H9 (cell line): ENCODE results near the gene TRAPPC13. TPM values are rescaled to one million over a fixed set of nuclear protein-coding genes. Genes with fewer than 3 reads are reported as not detected.

ENCODE experiments used
- DNase-seq: peaks from one replicate; pipeline ENCODE4 v3.0.0-alpha.2; 2017
- H2AFZ ChIP-seq: one replicate; pipeline ENCODE4 v1.6.1; 2013; ENCODE audit warnings: mild to moderate bottlenecking, low read length, control low read depth, moderate library complexity
- H2AK5ac ChIP-seq: 2 replicates; pipeline ENCODE4 v1.6.1; 2013; ENCODE audit warnings: low read length, control low read depth, mixed read lengths; ENCODE audit not compliant: insufficient read length
- H2BK120ac ChIP-seq: one replicate; pipeline ENCODE4 v1.6.1; 2013; ENCODE audit warnings: low read depth, mild to moderate bottlenecking, low read length, control low read depth, inconsistent platforms; ENCODE audit not compliant: poor library complexity, severe bottlenecking
- H2BK12ac ChIP-seq: 2 replicates; pipeline ENCODE4 v1.6.1; 2013; ENCODE audit warnings: low read length, control low read depth, mixed read lengths, low read depth; ENCODE audit not compliant: insufficient read length
- H2BK15ac ChIP-seq: 2 replicates; pipeline ENCODE4 v1.6.1; 2013; ENCODE audit warnings: low read depth, low read length, control low read depth
- H2BK20ac ChIP-seq: one replicate; pipeline ENCODE4 v1.6.1; 2013; ENCODE audit warnings: low read depth, mild to moderate bottlenecking, low read length, control low read depth, inconsistent platforms; ENCODE audit not compliant: poor library complexity, severe bottlenecking
- H2BK5ac ChIP-seq: 2 replicates; pipeline ENCODE4 v1.6.1; 2013; ENCODE audit warnings: low read length, control low read depth, mixed read lengths; ENCODE audit not compliant: insufficient read length
- H3K14ac ChIP-seq: 2 replicates; pipeline ENCODE4 v1.6.1; 2013; ENCODE audit warnings: low read length, control low read depth; ENCODE audit not compliant: insufficient read depth
- H3K18ac ChIP-seq: 2 replicates; pipeline ENCODE4 v1.6.1; 2013; ENCODE audit warnings: low read depth, mild to moderate bottlenecking, mixed read lengths, low read length, control low read depth; ENCODE audit not compliant: insufficient read length
- H3K23ac ChIP-seq: 2 replicates; pipeline ENCODE4 v1.6.1; 2013; ENCODE audit warnings: low read length, control low read depth, mixed read lengths, low read depth; ENCODE audit not compliant: insufficient read length
- H3K23me2 ChIP-seq: 2 replicates; pipeline ENCODE4 v1.6.1; 2013; ENCODE audit warnings: low read depth, mild to moderate bottlenecking, mixed read lengths, low read length, control low read depth; ENCODE audit not compliant: insufficient read length, poor library complexity, severe bottlenecking
- H3K27ac ChIP-seq: 2 replicates; pipeline ENCODE4 v1.5.1; 2013; ENCODE audit warnings: low read length, control low read depth, mixed read lengths, low read depth; ENCODE audit not compliant: insufficient read length
- H3K27me3 ChIP-seq: 2 replicates; pipeline ENCODE4 v1.6.1; 2013; ENCODE audit warnings: low read length, control low read depth, inconsistent platforms; ENCODE audit not compliant: insufficient read depth
- H3K4ac ChIP-seq: 2 replicates; pipeline ENCODE4 v1.6.1; 2013; ENCODE audit warnings: low read depth, mild to moderate bottlenecking, control low read depth, inconsistent platforms, low read length, moderate library complexity
- H3K4me1 ChIP-seq: 2 replicates; pipeline ENCODE4 v1.6.1; 2013; ENCODE audit warnings: low read length, control low read depth, inconsistent platforms; ENCODE audit not compliant: insufficient read depth
- H3K4me2 ChIP-seq: 2 replicates; pipeline ENCODE4 v1.6.1; 2013; ENCODE audit warnings: low read length, control low read depth, mixed read lengths; ENCODE audit not compliant: insufficient read length, insufficient read depth
- H3K56ac ChIP-seq: 2 replicates; pipeline ENCODE4 v1.6.1; 2013; ENCODE audit warnings: low read depth, mild to moderate bottlenecking, mixed read lengths, low read length, control low read depth; ENCODE audit not compliant: insufficient read length
- H3K79me1 ChIP-seq: 2 replicates; pipeline ENCODE4 v1.6.1; 2013; ENCODE audit warnings: low read depth, mild to moderate bottlenecking, moderate library complexity, low read length, control low read depth, inconsistent platforms; ENCODE audit not compliant: insufficient read depth, poor library complexity, severe bottlenecking
- H3K79me2 ChIP-seq: 2 replicates; pipeline ENCODE4 v1.6.1; 2013; ENCODE audit warnings: low read length, control low read depth, inconsistent platforms; ENCODE audit not compliant: insufficient read depth
- H3K9ac ChIP-seq: 2 replicates; pipeline ENCODE4 v1.6.1; 2013; ENCODE audit warnings: low read length, control low read depth, mixed read lengths; ENCODE audit not compliant: insufficient read length; ENCODE audit errors: extremely low read depth
- H3K9me3 ChIP-seq: one replicate; pipeline ENCODE4 v1.6.1; 2013; ENCODE audit warnings: low read depth, low read length, inconsistent platforms; ENCODE audit not compliant: control insufficient read depth
- H3T11ph ChIP-seq: one replicate; pipeline ENCODE4 v1.6.1; 2013; ENCODE audit warnings: mild to moderate bottlenecking, low read length, control low read depth, inconsistent platforms
- H4K20me1 ChIP-seq: one replicate; pipeline ENCODE4 v1.6.1; 2013; ENCODE audit not compliant: control insufficient read depth, insufficient read length, insufficient read depth
- H4K5ac ChIP-seq: 2 replicates; pipeline ENCODE4 v1.6.1; 2013; ENCODE audit warnings: low read depth, mild to moderate bottlenecking, mixed read lengths, low read length, control low read depth; ENCODE audit not compliant: insufficient read length
- H4K8ac ChIP-seq: replicated peaks from 2 replicates; pipeline ENCODE4 v1.6.1; 2013; ENCODE audit warnings: low read length, control low read depth, mixed read lengths, low read depth; ENCODE audit not compliant: insufficient read length
- H4K91ac ChIP-seq: 2 replicates; pipeline ENCODE4 v1.6.1; 2013; ENCODE audit warnings: low read depth, mild to moderate bottlenecking, moderate library complexity, mixed read lengths, low read length, control low read depth; ENCODE audit not compliant: insufficient read length
- H3K27ac Mint-ChIP-seq, 3 experiments: 2 replicates in 2 of 3; 3 replicates in 1 of 3; pipeline ENCODE4 v1.8.0; 2020 to 2021; ENCODE audit warnings: mixed read lengths in 3 of 3, mild to moderate bottlenecking in 1 of 3, moderate library complexity in 1 of 3
- H3K27me3 Mint-ChIP-seq: 2 replicates; pipeline ENCODE4 v1.8.0; 2021; ENCODE audit warnings: low read depth, mild to moderate bottlenecking, moderate library complexity, mixed read lengths
- H3K36me3 Mint-ChIP-seq, 3 experiments: 2 replicates in 2 of 3; 3 replicates in 1 of 3; pipeline ENCODE4 v1.8.0; 2020 to 2021; ENCODE audit warnings: low read depth in 3 of 3, mixed read lengths in 3 of 3; ENCODE audit not compliant: insufficient read depth in 1 of 3
- H3K4me1 Mint-ChIP-seq, 2 experiments: 2 replicates each; pipeline ENCODE4 v1.8.0; 2020; ENCODE audit warnings: mixed read lengths in 2 of 2
- H3K4me3 Mint-ChIP-seq, 2 experiments: 2 replicates in 1 of 2; 3 replicates in 1 of 2; pipeline ENCODE4 v1.8.0; 2020 to 2021; ENCODE audit warnings: mild to moderate bottlenecking in 2 of 2, mixed read lengths in 2 of 2, moderate library complexity in 1 of 2
- H3K9me3 Mint-ChIP-seq, 2 experiments: 2 replicates in 1 of 2; 3 replicates in 1 of 2; pipeline ENCODE4 v1.8.0; 2020; ENCODE audit warnings: mild to moderate bottlenecking in 2 of 2, mixed read lengths in 2 of 2, moderate library complexity in 1 of 2
- CTCF ChIP-seq: fragments of 200-600 bp; sonication (generic); conservative IDR thresholded peaks from 3 replicates; pipeline ENCODE4 v1.8.0; 2021; ENCODE audit warnings: antibody characterized with exemption, mild to moderate bottlenecking
- WGBS: extraction: QIAGEN DNeasy Blood & Tissue Kit; methylation state at CpG from one replicate; pipeline ENCODE4 v1.1.7; 2013; ENCODE audit warnings: missing lambda C conversion rate, low lambda C conversion rate, mixed read lengths; ENCODE audit not compliant: insufficient read length; ENCODE audit errors: extremely low coverage; 5-methylcytosine and 5-hydroxymethylcytosine counted together
- total RNA-seq: library from RNA; stranded (reverse); gene quantifications from 2 replicates; pipeline ENCODE4 v1.2.1, GENCODE V29; 2021

Gene TRAPPC13
- total RNA-seq, 1 experiment from 2014 or later, result 16.7 TPM

GRCh38 chr5:65695896-65696295, 71.1 kb downstream of the TRAPPC13 start:
- no CpG with 5 or more reads among the region's 4 CpGs for WGBS
- Histone ChIP-seq H3K79me2 (no peaks in the 10 kb centered on the region), H4K5ac (no peak overlapping the region), H2BK5ac (no peak overlapping the region), H2BK15ac (no peak overlapping the region), H2BK120ac (no peak overlapping the region), H3K18ac (no peak overlapping the region), H3K23ac (no peak overlapping the region), H2AFZ (no peak overlapping the region), H2BK20ac (no peak overlapping the region), H3K79me1 (no peaks in the 10 kb centered on the region), H3K23me2 (no peaks in the 10 kb centered on the region), H2BK12ac (no peak overlapping the region), H4K8ac (no peak overlapping the region), H3K9ac (no peak overlapping the region), H3K27me3 (no peaks in the 10 kb centered on the region), H3K4me1 (no peaks in the 10 kb centered on the region; the same call in 1 of the 2 replicates), H4K20me1 (no peaks in the 10 kb centered on the region), H4K91ac (no peak overlapping the region), H3K4me2 (no peak overlapping the region), H3K4ac (no peak overlapping the region), H3T11ph (no peak overlapping the region), H3K27ac (no peak overlapping the region), H2AK5ac (no peak overlapping the region), H3K9me3 (no peaks in the 10 kb centered on the region), H3K14ac (no peak overlapping the region), H3K56ac (no peak overlapping the region)
- Mint-ChIP-seq H3K9me3 (no peaks in the 10 kb centered on the region), H3K36me3 (peaks cover 2 to 20% (median 3%) of the 10 kb centered on the region in 3 experiments; a peak in 3 of 7 replicates), H3K4me3 (no peak overlapping the region), H3K4me1 (no peaks in the 10 kb centered on the region), H3K27ac (no peak overlapping the region), H3K27me3 (no peaks in the 10 kb centered on the region)
- DNase-seq, result no peak
- no peak for TF ChIP-seq CTCF
